Activated naive CD8-positive, alpha-beta T cell treated with anti-CD3 and anti-CD28 coated beads, Interleukin-2, amount 50 U/mL, for 24 hours (primary cell): ENCODE measurements around the gene IFNL4.
A peak's percentile ranks its signal among the peaks of the same experiment; 100 is the strongest.
"Not testable (repeated sequence)": the region's sequence is repeated elsewhere in the genome, so short reads cannot be mapped to it uniquely, and the experiment has no call there.

Experiments
- ATAC-seq: fragments of 150-1000 bp; cut with Tn5 transposase; one replicate; pipeline ENCODE4 v1.10.0; 2021
- DNase-seq: peaks from one replicate; pipeline ENCODE4 v3.0.0; 2021
- H3K27ac Mint-ChIP-seq: one replicate; pipeline ENCODE4 v1.8.0; 2021; ENCODE audit warnings: mild to moderate bottlenecking, mixed read lengths
- H3K27me3 Mint-ChIP-seq: one replicate; pipeline ENCODE4 v1.8.0; 2021; ENCODE audit warnings: mixed read lengths
- H3K36me3 Mint-ChIP-seq: one replicate; pipeline ENCODE4 v1.8.0; 2021; ENCODE audit warnings: low read depth, mixed read lengths
- H3K4me1 Mint-ChIP-seq: one replicate; pipeline ENCODE4 v1.8.0; 2021; ENCODE audit warnings: mixed read lengths
- H3K4me3 Mint-ChIP-seq: one replicate; pipeline ENCODE4 v1.8.0; 2021; ENCODE audit warnings: mild to moderate bottlenecking, moderate library complexity, mixed read lengths
- H3K9me3 Mint-ChIP-seq: one replicate; pipeline ENCODE4 v1.8.0; 2021; ENCODE audit warnings: mixed read lengths

Gene IFNL4

DNA sequence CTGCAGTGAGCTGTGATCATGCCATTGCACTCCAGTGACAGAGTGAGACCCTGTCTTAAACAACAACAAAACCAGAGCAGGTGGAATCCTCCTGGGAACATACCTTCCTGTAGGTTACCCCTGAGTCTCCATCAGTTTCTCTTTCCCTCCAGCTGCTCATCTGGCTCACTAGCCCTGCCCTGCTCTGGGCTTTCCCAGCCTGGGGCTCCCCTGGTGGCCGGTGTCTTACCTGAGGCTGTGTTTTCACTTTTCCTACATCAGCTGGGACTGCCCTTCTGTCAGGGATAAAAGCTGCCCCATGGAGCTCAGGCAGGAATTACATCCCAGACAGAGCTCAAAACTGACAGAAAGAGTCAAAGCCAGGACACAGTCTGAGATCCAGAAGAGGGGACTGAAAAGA lies 19.4 kb upstream of the IFNL4 start, which contains the start of gene IFNL2:
Gene IFNL2, plus strand, starts transcription at position 312 of the 400 bp plus-strand sequence. CDS start 173 bp downstream, outside the sequence.
- DNase-seq, H3K27ac Mint-ChIP-seq, H3K4me3 Mint-ChIP-seq, H3K36me3 Mint-ChIP-seq, H3K9me3 Mint-ChIP-seq, H3K4me1 Mint-ChIP-seq: not testable (repeated sequence)
- H3K27me3 Mint-ChIP-seq: peaks cover 18% of the 10 kb centered on the region
- ATAC-seq: peak; percentile 54

DNA sequence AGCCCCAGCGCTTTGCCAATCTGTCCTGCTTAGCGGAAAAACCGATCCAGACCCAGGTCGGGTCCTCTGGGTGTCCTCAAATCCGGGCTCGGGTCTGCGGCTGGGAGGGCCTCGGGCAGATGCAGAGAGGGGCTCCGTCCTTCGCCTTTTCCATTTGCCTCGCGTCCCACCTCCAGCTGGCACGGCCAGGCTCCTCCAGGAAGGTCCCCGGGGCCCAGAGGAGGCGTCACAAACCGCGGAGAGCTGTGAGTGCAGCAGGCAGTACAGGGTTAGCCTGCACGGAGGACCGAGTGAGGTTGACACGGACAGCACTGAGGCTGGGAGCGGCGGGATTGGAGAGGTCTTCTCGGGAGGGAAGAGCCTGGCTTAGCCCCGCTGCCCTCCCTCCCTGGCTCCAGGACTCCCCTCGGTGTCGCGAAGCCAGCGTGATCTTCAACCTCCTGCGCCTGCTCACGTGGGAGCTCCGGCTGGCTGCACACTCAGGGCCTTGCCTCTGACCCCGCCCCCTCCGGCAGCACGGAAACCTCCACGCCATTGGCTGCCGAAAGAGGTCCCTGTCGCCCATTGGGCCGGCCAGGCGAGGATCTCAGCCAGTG lies 16.8 kb upstream of the IFNL4 start:
- Mint-ChIP-seq H3K9me3 (no peaks in the 10 kb centered on the region), H3K27ac (no peak overlapping the region), H3K36me3 (no peaks in the 10 kb centered on the region), H3K27me3 (peaks cover 38% of the 10 kb centered on the region), H3K4me1 (peaks cover 7% of the 10 kb centered on the region), H3K4me3 (no peak overlapping the region)
- no peak for DNase-seq
- no peak for ATAC-seq

DNA sequence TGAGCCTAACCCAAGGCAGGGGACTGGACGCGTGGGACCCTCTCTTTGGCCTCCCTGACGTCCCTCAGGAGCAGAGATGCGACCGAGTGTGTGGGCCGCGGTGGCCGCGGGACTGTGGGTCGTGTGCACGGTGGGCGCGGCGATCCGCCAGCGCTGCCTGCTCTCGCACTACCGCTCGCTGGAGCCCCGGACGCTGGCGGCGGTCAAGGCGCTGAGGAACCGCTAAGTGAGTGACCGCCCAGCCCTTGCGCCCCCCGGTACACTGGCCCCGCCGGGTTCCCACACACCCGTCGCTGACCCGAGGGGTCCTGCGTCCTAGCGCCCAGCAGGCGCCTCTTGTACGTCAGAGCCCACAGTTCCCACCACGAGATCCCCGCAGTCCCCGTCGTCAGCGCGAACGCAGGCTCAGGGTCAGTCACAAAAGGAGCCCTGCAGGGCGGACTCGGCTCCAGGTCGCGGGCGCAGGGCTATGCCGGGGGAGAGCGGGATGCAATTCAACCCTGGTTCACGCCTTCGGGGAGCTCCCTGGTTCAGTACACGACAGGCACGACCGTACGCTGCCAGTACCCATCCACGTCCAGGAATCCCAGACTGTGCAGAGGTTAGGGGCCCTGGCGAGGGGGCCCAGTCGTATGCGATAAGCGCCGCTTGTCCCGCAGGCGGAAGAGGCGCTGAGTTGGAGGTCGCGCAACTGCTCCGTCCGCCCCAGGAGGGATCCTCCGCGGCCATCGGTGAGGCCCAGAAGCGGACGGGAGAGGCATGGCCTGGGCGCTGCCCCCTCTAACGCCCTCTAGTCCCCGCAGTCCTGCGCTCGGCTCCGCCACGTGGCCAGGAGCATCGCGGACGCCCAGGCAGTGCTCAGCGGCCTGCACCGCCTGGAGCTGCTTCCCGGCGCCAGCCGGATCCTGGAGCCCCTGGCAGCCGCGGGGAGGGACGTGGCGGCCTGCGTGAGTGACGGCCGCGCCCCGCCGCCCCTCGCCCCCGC lies 15.9 kb upstream of the IFNL4 start:
- no peak overlapping the region for H3K4me3 Mint-ChIP-seq
- H3K36me3 Mint-ChIP-seq: no peaks in the 10 kb centered on the region
- H3K27ac Mint-ChIP-seq: no peak overlapping the region
- ATAC-seq (no peak), DNase-seq (no peak)
- peaks cover 38% of the 10 kb centered on the region for H3K27me3 Mint-ChIP-seq
- no peaks in the 10 kb centered on the region for H3K9me3 Mint-ChIP-seq
- peaks cover 7% of the 10 kb centered on the region for H3K4me1 Mint-ChIP-seq

DNA sequence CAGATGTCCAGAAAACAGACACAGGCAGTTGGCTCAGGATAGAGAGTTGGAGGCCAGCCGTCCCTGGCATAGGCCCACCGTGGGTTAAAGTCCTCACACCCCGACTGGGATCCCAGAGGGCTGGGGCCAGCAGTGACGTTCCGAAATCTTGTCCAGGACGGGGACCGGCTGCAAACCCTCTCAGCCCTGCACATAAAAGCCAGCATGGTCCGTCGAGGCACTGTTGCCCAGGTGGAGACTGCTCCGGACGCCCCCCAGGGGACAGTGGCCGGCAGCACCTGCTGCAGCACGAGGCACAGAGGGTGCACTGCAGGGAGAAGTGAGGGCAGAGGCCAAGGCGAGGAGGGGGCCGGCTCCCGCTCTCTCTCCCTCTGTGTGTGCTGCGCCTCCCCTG lies 15.3 kb upstream of the IFNL4 start:
- H3K36me3 Mint-ChIP-seq: no peaks in the 10 kb centered on the region
- no peak for DNase-seq
- ATAC-seq: no peak
- H3K27ac Mint-ChIP-seq: no peak overlapping the region
- peaks cover 7% of the 10 kb centered on the region for H3K4me1 Mint-ChIP-seq
- no peak overlapping the region for H3K4me3 Mint-ChIP-seq
- no peaks in the 10 kb centered on the region for H3K9me3 Mint-ChIP-seq
- H3K27me3 Mint-ChIP-seq: peaks cover 35% of the 10 kb centered on the region

DNA sequence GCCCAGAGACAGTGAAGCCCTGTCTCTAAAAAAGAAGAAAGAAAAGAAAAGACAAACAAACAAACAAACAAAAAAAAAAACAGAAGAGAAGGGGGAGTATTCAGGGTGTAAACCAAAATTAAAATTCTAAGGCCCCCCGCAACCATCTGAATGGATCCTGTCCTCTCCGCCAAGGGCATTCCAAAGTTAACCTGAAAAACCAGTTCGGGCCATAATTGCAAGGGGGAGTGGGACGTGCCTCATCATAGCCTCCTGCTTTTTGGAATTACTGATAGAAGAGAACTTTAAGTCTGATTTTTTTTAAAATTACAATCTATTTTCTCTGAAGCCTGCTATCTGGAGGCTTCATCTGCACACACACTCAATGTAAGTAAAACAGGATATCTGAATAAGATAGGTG lies 13.8 kb upstream of the IFNL4 start:
- H3K27ac Mint-ChIP-seq: no peak overlapping the region
- H3K4me3 Mint-ChIP-seq: no peak overlapping the region
- H3K9me3 Mint-ChIP-seq: no peaks in the 10 kb centered on the region
- peaks cover 14% of the 10 kb centered on the region for H3K4me1 Mint-ChIP-seq
- H3K36me3 Mint-ChIP-seq: no peaks in the 10 kb centered on the region
- H3K27me3 Mint-ChIP-seq: peaks cover 34% of the 10 kb centered on the region
- DNase-seq: no peak
- ATAC-seq: no peak

DNA sequence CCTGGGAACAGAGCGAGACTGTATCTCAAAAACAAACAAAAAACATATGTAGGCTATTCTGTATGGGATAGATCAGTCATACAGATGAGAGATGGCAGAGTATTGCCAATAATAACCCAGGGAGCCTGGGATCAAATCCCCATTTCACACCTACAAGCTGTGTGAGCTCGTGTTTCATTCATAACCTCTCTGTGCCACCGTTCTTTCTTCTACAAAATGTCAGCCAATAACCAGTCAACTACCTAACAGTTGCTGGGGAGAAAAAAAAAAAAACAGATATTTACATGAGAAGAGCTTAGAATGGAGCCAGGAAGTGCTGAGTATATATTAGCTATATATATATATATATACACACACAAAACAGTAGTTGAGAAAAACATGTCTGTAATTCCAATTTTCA lies 13.0 kb upstream of the IFNL4 start:
- Mint-ChIP-seq H3K4me1 (peaks cover 14% of the 10 kb centered on the region), H3K9me3 (no peaks in the 10 kb centered on the region), H3K27ac (no peak overlapping the region), H3K36me3 (no peaks in the 10 kb centered on the region), H3K4me3 (no peak overlapping the region), H3K27me3 (peaks cover 34% of the 10 kb centered on the region)
- no peak for DNase-seq
- no peak for ATAC-seq

DNA sequence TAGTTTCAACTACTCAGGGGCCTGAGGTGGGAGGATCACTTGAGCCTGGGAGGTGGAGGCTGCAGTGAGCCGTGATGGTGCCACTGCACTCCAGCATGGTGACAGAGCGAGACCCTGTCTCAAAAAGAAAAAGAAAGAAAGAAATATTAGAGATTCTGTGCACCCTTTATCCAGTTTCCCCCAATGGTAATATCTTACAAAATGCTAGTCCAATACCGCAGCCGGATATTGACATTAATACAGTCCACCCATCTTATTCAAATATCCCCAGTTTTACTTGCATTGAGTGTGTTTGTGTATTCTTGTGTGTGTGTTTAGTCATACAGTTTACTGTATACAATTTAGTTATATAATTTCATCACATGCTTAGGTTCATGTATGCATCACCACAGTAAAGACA lies 8.6 kb upstream of the IFNL4 start:
- no peak for ATAC-seq
- Mint-ChIP-seq H3K4me1 (peaks cover 7% of the 10 kb centered on the region), H3K27me3 (peaks cover 11% of the 10 kb centered on the region), H3K36me3 (no peaks in the 10 kb centered on the region), H3K4me3 (no peak overlapping the region), H3K27ac (no peak overlapping the region), H3K9me3 (no peaks in the 10 kb centered on the region)
- DNase-seq: no peak

DNA sequence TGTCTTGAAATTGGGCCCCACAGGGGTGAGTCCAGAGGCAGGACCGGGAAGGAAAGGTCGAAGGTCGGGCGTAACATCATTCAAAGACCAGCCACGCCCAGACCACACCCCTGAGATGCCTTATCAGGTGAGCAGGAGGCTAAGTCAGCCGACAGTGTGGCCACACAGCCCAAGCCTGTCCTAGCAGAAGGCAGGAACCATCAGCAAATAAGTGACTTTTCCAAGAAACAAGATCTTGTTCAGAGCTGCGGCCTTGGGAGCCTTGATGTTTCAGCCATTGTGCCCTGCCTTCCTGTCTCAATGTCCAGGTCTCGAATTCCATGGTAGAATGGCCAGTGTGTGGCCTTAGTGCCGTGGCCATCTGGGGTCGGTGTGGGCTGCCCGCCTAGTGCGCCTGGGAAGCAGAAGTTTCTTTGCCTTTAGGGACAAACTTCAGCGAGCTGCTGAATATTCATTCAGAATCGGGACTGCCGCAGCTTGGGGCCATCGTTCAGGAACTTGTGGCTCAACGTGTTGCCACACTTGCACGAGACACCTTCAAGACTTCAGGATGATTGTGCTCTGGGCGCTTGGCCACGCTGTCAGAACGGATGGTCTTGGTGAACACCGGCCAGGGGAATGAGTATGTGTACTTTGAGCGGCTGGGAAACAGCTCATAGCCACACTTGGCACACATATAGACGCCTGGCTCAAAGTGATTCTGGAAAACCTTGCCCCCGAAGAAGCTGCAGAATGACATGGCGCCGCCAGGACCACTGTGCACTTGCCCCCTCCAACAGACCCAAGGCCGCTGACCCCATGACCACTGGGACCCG lies 6.1 kb upstream of the IFNL4 start:
- H3K4me3 Mint-ChIP-seq: no peak overlapping the region
- H3K9me3 Mint-ChIP-seq: no peaks in the 10 kb centered on the region
- no peak overlapping the region for H3K27ac Mint-ChIP-seq
- ATAC-seq (no peak), DNase-seq (no peak)
- H3K27me3 Mint-ChIP-seq: no peaks in the 10 kb centered on the region
- peaks cover 7% of the 10 kb centered on the region for H3K4me1 Mint-ChIP-seq
- no peaks in the 10 kb centered on the region for H3K36me3 Mint-ChIP-seq

DNA sequence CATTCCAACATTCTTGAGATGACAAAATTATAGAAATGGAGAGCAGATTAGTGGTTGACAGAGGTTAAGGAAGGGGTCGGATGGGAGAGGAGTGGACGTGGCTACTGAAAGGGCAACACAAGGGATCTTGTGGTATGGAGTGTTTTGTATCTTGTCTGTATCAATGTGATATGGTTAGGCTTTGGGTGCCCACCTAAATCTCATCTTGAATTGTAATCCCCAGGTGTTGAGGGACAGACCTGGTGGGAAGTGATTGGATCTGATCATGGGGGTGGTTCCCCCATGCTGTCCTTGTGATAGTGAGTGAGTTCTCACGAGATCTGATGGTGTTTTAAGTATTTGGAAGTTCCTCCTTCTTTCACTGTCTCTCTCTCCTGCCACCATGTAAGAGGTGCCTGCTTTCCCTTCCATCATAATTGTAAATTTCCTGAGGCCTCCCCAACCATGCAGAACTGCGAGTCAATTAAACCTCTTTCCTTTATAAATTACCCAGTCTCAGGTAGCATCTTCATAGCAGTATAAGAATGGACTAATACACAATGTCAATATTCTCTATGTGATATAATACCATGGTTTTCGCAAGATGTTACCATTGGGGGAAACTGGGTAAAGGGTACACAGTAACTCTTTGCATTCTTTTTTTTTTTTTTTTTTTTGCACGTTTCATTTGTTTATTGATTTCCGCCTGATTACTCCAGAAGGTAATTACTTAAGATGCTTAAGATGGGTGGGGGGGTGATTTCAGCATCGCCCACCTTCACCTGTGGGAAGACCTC lies 4.9 kb upstream of the IFNL4 start:
- no peaks in the 10 kb centered on the region for H3K36me3 Mint-ChIP-seq
- ATAC-seq (no peak), DNase-seq (no peak)
- H3K4me1 Mint-ChIP-seq: peaks cover 7% of the 10 kb centered on the region
- H3K4me3 Mint-ChIP-seq: no peak overlapping the region
- peaks cover 2% of the 10 kb centered on the region for H3K27me3 Mint-ChIP-seq
- H3K27ac Mint-ChIP-seq: no peak overlapping the region
- no peaks in the 10 kb centered on the region for H3K9me3 Mint-ChIP-seq

DNA sequence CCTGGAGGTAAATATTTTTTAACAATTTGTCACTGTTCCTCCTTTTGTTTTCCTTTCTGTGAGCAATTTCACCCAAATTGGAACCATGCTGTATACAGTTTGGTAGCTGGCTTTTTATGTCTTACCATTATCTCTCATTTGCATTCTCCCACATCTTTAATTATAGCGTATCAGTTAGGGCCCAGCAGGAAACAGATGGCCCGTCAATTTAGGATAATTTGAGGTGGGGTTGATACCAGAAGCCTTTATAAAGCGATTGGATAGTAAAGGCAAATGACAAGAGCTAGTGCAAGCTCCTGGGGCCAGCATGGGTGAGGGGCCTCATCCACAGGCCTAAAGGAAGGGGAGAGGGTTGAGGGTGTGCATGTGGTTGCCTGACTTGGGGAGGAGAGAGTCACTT lies 3.8 kb upstream of the IFNL4 start:
- Mint-ChIP-seq H3K27ac (no peak overlapping the region), H3K4me1 (no peaks in the 10 kb centered on the region), H3K27me3 (peaks cover 2% of the 10 kb centered on the region), H3K9me3 (no peaks in the 10 kb centered on the region), H3K36me3 (no peaks in the 10 kb centered on the region), H3K4me3 (no peak overlapping the region)
- DNase-seq: no peak
- no peak for ATAC-seq

DNA sequence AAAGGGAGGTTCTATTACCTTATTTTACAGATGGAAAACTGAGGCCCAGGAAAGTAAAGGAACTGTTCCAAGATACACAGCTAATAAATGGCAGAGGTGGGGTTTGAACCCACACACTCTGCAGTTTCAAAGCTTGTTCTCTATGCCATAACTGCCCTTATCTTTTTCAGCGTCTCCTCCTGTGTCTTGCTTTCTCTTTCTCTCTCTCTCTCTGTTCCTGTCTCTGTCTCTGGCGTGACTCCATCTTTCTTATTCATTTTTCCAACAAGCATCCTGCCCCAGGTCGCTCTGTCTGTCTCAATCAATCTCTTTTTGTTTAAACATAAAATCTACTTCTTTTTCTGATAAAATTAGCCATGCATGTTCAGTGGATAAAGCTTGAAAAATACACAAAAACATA lies 3.2 kb upstream of the IFNL4 start:
- no peak overlapping the region for H3K4me3 Mint-ChIP-seq
- ATAC-seq: no peak
- H3K27ac Mint-ChIP-seq: no peak overlapping the region
- peaks cover 7% of the 10 kb centered on the region for H3K27me3 Mint-ChIP-seq
- H3K9me3 Mint-ChIP-seq: no peaks in the 10 kb centered on the region
- DNase-seq: no peak
- no peaks in the 10 kb centered on the region for H3K36me3 Mint-ChIP-seq
- H3K4me1 Mint-ChIP-seq: no peaks in the 10 kb centered on the region

DNA sequence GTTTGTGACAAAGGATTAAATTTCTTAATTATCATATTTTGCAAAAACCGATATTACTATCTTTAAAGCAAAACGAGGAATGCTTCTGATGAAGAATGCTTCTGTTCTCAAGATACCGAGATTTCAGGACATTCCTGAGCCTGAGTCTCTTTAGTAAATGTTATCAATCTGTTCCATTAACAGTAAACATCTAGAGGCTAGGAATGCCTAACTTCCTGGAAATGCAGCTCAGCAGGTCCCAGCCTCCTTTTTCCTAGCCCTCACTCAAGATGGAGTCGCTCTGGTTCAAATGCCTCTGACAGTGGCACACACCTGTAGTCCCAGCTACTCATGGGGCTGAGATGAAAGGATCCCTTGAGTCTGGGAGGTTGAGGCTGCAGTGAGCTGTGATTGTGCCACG lies 2.4 kb upstream of the IFNL4 start:
- no peak for ATAC-seq
- Mint-ChIP-seq H3K4me3 (no peak overlapping the region), H3K36me3 (no peaks in the 10 kb centered on the region), H3K27me3 (peaks cover 7% of the 10 kb centered on the region), H3K9me3 (no peaks in the 10 kb centered on the region), H3K27ac (no peak overlapping the region), H3K4me1 (no peaks in the 10 kb centered on the region)
- DNase-seq: no peak

DNA sequence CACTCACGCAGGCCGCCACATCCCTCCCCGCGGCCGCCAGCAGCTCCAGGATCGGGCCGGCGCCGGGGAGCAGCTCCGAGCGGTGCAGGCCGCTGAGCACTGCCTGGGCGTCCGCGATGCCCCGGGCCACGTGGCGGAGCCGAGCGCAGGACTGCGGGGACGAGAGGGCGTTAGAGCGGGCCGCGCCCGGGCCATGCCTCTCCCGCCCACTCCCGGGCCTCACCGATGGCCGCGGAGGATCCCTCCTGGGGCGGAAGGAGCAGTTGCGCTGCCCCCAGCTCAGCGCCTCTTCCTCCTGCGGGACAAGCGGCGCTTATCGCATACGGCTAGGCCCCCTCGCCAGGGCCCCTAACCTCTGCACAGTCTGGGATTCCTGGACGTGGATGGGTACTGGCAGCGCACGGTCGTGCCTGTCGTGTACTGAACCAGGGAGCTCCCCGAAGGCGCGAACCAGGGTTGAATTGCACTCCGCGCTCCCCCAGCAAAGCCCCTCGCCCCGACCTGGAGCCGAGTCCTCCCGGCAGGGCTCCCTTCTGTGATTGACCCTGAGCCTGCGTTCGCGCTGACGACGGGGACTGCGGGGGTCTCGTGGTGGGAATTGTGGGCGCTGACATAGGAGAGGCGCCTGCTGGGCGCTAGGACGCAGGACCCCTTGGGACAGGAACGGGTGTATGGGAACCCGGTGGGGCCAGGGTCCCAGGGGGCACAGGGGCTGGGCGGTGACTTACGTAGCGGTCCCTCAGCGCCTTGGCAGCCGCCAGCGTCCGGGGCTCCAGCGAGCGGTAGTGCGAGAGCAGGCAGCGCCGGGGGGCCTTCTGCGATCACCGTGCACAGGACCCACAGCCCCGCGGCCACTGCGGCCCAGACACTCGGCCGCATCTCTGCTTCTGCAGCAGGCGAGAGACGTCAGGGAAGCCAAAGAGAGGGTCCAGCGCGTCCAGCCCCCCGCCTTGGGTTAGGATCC lies 673 bp downstream of the IFNL4 start:
- Mint-ChIP-seq H3K27me3 (peaks cover 7% of the 10 kb centered on the region), H3K9me3 (no peaks in the 10 kb centered on the region), H3K4me1 (no peaks in the 10 kb centered on the region), H3K36me3 (no peaks in the 10 kb centered on the region), H3K27ac (no peak overlapping the region), H3K4me3 (no peak overlapping the region)
- ATAC-seq (peak; percentile 35), DNase-seq (no peak)
